Motor neuron (in vitro differentiated cells): ENCODE data around the gene HOXA11. TPM values are rescaled to one million over a fixed set of nuclear protein-coding genes. Genes with fewer than 3 reads are reported as not detected.

Experiments
- total RNA-seq, 8 experiments: library from RNA; unstranded; fragments of 300-600 nt; gene quantifications; 2 replicates each; pipeline versions ENCODE4 v1.2.3 to v1.2.4, GENCODE V29; 2022

Gene HOXA11
- total RNA-seq, 8 experiments from 2014 or later = 0.05 to 5.7 (median 0.43) TPM; not detected in 1

Other genes with a start within 250 kb of the HOXA11 start
- gene HOXA1, start 89.2 kb downstream of the HOXA11 start, total RNA-seq = 10 to 100 TPM in 5 of 8 experiments, 1 to 10 TPM in 3; 2.7 to 44.5 (median 14.4) TPM
- gene HOXA2, start 82.5 kb downstream of the HOXA11 start, total RNA-seq = 10 to 100 TPM in 4 of 8 experiments, 1 to 10 TPM in 3, under 1 TPM in 1; 0.31 to 23.0 (median 10.9) TPM
- 10 to 100 TPM in 6 of 8 experiments, 1 to 10 TPM in 2; 1.1 to 31.6 (median 15.0) TPM for gene HOXA4, start 54.5 kb downstream of the HOXA11 start, total RNA-seq
- gene HOXA5, start 41.6 kb downstream of the HOXA11 start, total RNA-seq = 100 to 1,000 TPM in 2 of 8 experiments, 10 to 100 TPM in 5, 1 to 10 TPM in 1; 10.0 to 121 (median 73.0) TPM
- gene HOXA6, start 37.5 kb downstream of the HOXA11 start, total RNA-seq = 10 to 100 TPM in 6 of 8 experiments, 1 to 10 TPM in 2; 4.4 to 52.8 (median 23.7) TPM
- gene HOXA3, start 32.6 kb downstream of the HOXA11 start, total RNA-seq = 10 to 100 TPM in 6 of 8 experiments, 1 to 10 TPM in 2; 1.4 to 38.6 (median 18.7) TPM
- 10 to 100 TPM in 5 of 8 experiments, 1 to 10 TPM in 3; 4.2 to 20.0 (median 12.2) TPM for gene HOXA7, start 28.6 kb downstream of the HOXA11 start, total RNA-seq
- gene HOXA9, start 19.7 kb downstream of the HOXA11 start, total RNA-seq = 10 to 100 TPM in 3 of 8 experiments, 1 to 10 TPM in 5; 1.3 to 95.2 (median 2.5) TPM
- 10 to 100 TPM in 3 of 8 experiments, 1 to 10 TPM in 2, under 1 TPM in 2, not detected in 1; 0.05 to 57.7 (median 2.6) TPM for gene HOXA10, start 10.9 kb downstream of the HOXA11 start, total RNA-seq
- 1 to 10 TPM in 1 of 8 experiments, under 1 TPM in 4, not detected in 3; 0.09 to 2.4 (median 0.18) TPM for gene HOXA13, start 14.9 kb upstream of the HOXA11 start, total RNA-seq
- under 1 TPM in 6 of 8 experiments, not detected in 2; 0.05 to 0.85 (median 0.21) TPM for gene EVX1, start 57.6 kb upstream of the HOXA11 start, total RNA-seq